Dendritic cell treated with granulocyte-macrophage colony-stimulating factor and Interleukin-4, amounts not matched to agents 40 ng/mL and 50 ng/mL, for 4 days (primary cell): ENCODE data around the gene CLCN4.

Source experiments
- H3K27ac Mint-ChIP-seq: one replicate; pipeline ENCODE4 v1.8.0; 2022; ENCODE audit warnings: mild to moderate bottlenecking, mixed read lengths
- H3K27me3 Mint-ChIP-seq: one replicate; pipeline ENCODE4 v1.8.0; 2022; ENCODE audit warnings: mild to moderate bottlenecking, mixed read lengths
- H3K36me3 Mint-ChIP-seq: one replicate; pipeline ENCODE4 v1.8.0; 2022; ENCODE audit warnings: low read depth, mixed read lengths
- H3K4me1 Mint-ChIP-seq: one replicate; pipeline ENCODE4 v1.8.0; 2022; ENCODE audit warnings: low read depth, mixed read lengths
- H3K4me3 Mint-ChIP-seq: one replicate; pipeline ENCODE4 v1.8.0; 2022; ENCODE audit warnings: mild to moderate bottlenecking, moderate library complexity, mixed read lengths
- H3K9me3 Mint-ChIP-seq: one replicate; pipeline ENCODE4 v1.8.0; 2022; ENCODE audit warnings: mixed read lengths
- intact Hi-C: fragments of 100-400 bp; cut with micrococcal nuclease; formaldehyde crosslinking; loops from one replicate; pipeline ENCODE4 v1.15.0; 2022

CLCN4 gene

GRCh38 chrX:10120331-10120730 is 36.4 kb upstream of the CLCN4 start:
- H3K4me1 Mint-ChIP-seq, result peaks cover 54% of the 10 kb centered on the region
- peak overlapping the region; percentile 68 for H3K27ac Mint-ChIP-seq
- intact Hi-C loops, result loop anchor here (5.0 kb wide), 1 partner anchor 47 kb away; no protein-coding TSS in a partner anchor
- no peak overlapping the region for H3K4me3 Mint-ChIP-seq
- peaks cover 40% of the 10 kb centered on the region for H3K36me3 Mint-ChIP-seq
- H3K27me3 Mint-ChIP-seq, result peaks cover 7% of the 10 kb centered on the region
- no peaks in the 10 kb centered on the region for H3K9me3 Mint-ChIP-seq

GRCh38 chrX:10120828-10121227 is 35.9 kb upstream of the CLCN4 start:
- peaks cover 54% of the 10 kb centered on the region for H3K4me1 Mint-ChIP-seq
- peaks cover 45% of the 10 kb centered on the region for H3K36me3 Mint-ChIP-seq
- H3K9me3 Mint-ChIP-seq, result no peaks in the 10 kb centered on the region
- H3K27ac Mint-ChIP-seq, result peak overlapping the region; percentile 68
- intact Hi-C loops, result loop anchor here (5.0 kb wide), 1 partner anchor 46 kb away; no protein-coding TSS in a partner anchor
- no peak overlapping the region for H3K4me3 Mint-ChIP-seq
- H3K27me3 Mint-ChIP-seq, result peaks cover 7% of the 10 kb centered on the region

GRCh38 chrX:10121787-10122186 is 35.0 kb upstream of the CLCN4 start:
- H3K4me1 Mint-ChIP-seq, result peaks cover 54% of the 10 kb centered on the region
- H3K27ac Mint-ChIP-seq, result peak overlapping the region; percentile 68
- peaks cover 51% of the 10 kb centered on the region for H3K36me3 Mint-ChIP-seq
- H3K27me3 Mint-ChIP-seq, result peaks cover 9% of the 10 kb centered on the region
- intact Hi-C loops, result loop anchor here (5.0 kb wide), 1 partner anchor 46 kb away; no protein-coding TSS in a partner anchor
- H3K9me3 Mint-ChIP-seq, result no peaks in the 10 kb centered on the region
- H3K4me3 Mint-ChIP-seq, result peak overlapping the region; percentile 27

DNA sequence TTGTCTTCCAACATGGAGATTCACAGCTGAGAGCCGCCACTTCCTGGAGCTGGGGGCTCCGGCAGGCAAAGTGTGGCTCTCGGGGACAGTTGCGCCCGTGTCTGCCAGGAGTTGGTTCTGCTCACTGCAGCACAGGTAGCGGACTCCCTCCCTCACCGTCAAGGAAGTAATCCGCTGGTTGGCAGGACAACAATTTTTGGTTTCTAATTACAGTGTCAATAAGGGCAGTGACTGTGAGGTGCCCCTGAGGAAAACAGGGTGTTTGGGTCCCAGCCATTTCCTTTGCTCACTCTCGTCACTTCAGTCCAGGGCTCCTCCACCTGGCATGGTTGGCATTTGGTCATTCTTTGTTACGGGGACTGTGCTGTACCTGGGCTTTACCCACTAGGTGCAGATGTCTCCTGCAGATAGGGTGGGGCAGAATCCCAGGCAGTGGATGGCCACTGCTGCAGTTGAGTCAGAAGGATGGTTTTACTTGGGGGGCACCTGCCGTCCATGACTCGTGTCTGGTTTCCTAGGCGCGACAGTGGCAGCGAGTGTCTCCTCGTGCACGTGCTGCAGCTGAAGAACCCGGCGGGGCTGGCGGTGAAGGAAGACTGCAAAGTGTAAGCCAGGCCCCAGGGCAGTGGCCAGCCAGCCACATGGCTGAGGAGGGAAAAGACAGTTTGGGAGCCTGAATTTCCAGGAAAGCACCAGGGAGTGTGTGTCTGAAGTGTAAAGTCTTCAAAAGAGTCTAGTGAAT is 32.1 kb upstream of the CLCN4 start:
- peaks cover 71% of the 10 kb centered on the region for H3K36me3 Mint-ChIP-seq
- H3K4me1 Mint-ChIP-seq, result peaks cover 32% of the 10 kb centered on the region
- no peaks in the 10 kb centered on the region for H3K9me3 Mint-ChIP-seq
- H3K4me3 Mint-ChIP-seq, result no peak overlapping the region
- intact Hi-C loops, result loop anchor here (5.0 kb wide), 1 partner anchor 43 kb away; no protein-coding TSS in a partner anchor
- H3K27me3 Mint-ChIP-seq, result peaks cover 9% of the 10 kb centered on the region
- H3K27ac Mint-ChIP-seq, result no peak overlapping the region

DNA sequence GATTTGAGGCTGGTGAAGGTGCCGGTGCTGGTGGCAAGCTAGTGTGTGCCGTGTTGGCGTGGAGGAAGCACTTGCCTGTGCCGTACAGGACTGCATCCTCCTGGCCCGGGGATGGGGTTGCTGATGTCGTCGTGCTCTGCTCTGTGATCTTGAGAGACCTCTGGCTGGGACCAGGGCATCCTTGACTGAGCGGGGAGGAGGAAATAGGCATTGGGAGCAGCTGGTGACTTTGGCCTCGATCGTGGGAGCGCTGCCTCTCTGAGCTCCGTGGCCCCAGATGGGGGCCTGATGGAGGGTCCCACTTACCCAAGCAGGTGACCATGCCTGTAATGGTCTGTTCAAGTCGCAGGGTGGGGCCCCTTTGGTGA is 31.5 kb upstream of the CLCN4 start:
- Mint-ChIP-seq H3K36me3 (peaks cover 76% of the 10 kb centered on the region), H3K27ac (no peak overlapping the region), H3K27me3 (peaks cover 9% of the 10 kb centered on the region), H3K4me1 (peaks cover 35% of the 10 kb centered on the region), H3K9me3 (no peaks in the 10 kb centered on the region), H3K4me3 (no peak overlapping the region)
- intact Hi-C loops, result no loop called here

- Mint-ChIP-seq H3K36me3 (peaks cover 72% of the 10 kb centered on the region), H3K27me3 (peaks cover 9% of the 10 kb centered on the region), H3K4me1 (peaks cover 34% of the 10 kb centered on the region), H3K4me3 (no peak overlapping the region), H3K9me3 (no peaks in the 10 kb centered on the region), H3K27ac (no peak overlapping the region)
- intact Hi-C loops, result no loop called here
Measured at GRCh38 chrX:10126044-10126443, 30.7 kb upstream of the CLCN4 start.

- Mint-ChIP-seq H3K27ac (no peak overlapping the region), H3K9me3 (no peaks in the 10 kb centered on the region), H3K36me3 (peaks cover 75% of the 10 kb centered on the region), H3K27me3 (peaks cover 9% of the 10 kb centered on the region), H3K4me1 (peaks cover 26% of the 10 kb centered on the region), H3K4me3 (no peak overlapping the region)
- intact Hi-C loops, result no loop called here
Measured at GRCh38 chrX:10126834-10127233, 29.9 kb upstream of the CLCN4 start.

DNA sequence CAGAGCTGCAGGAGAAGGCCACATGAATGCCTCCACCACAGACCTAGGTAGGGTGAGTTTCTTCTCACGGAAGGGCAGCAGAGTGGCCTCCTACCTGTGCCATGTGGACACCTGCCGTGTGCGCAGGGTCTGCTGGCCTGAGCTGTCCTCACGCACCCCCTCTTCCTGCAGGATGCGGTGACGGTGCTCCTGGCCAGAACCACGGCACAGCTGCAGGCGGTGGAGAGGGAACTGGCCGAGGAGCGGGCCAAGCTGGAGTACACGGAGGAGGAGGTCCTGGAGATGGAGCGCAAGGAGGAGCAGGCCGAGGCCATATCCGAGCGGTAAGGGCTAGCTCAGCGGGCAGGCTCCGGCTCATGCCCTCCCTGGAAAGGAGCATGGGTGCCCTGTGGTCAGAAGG is 28.4 kb upstream of the CLCN4 start:
- peaks cover 87% of the 10 kb centered on the region for H3K36me3 Mint-ChIP-seq
- H3K9me3 Mint-ChIP-seq, result no peaks in the 10 kb centered on the region
- intact Hi-C loops, result no loop called here
- no peak overlapping the region for H3K4me3 Mint-ChIP-seq
- peaks cover 13% of the 10 kb centered on the region for H3K4me1 Mint-ChIP-seq
- H3K27ac Mint-ChIP-seq, result no peak overlapping the region
- H3K27me3 Mint-ChIP-seq, result peaks cover 9% of the 10 kb centered on the region

GRCh38 chrX:10129229-10129628 is 27.5 kb upstream of the CLCN4 start:
- H3K4me3 Mint-ChIP-seq, result no peak overlapping the region
- H3K36me3 Mint-ChIP-seq, result peaks cover 90% of the 10 kb centered on the region
- no peaks in the 10 kb centered on the region for H3K9me3 Mint-ChIP-seq
- intact Hi-C loops, result no loop called here
- H3K27me3 Mint-ChIP-seq, result peaks cover 9% of the 10 kb centered on the region
- no peak overlapping the region for H3K27ac Mint-ChIP-seq
- peaks cover 20% of the 10 kb centered on the region for H3K4me1 Mint-ChIP-seq

DNA sequence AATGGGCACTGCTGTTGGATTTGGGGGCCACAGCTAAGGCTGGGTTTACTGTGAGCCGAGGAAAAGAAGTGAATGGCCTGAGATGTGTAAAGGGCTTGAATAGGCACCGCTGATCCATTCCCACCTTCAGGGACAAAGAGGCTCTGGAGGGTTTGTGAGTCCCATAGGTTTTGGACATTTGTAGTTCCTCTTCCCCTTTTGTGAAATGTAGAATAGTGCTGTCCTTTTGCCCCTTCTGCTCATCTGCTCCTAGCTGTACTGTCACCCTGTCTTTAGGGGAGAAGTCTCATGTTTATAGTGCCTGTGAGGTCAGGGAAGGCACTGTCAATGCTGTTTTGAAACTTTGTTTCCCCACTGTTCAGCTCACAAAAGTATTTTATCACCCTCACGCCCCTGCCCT is 26.4 kb upstream of the CLCN4 start:
- peaks cover 27% of the 10 kb centered on the region for H3K4me1 Mint-ChIP-seq
- no peak overlapping the region for H3K27ac Mint-ChIP-seq
- H3K9me3 Mint-ChIP-seq, result no peaks in the 10 kb centered on the region
- no peak overlapping the region for H3K4me3 Mint-ChIP-seq
- H3K27me3 Mint-ChIP-seq, result peaks cover 2% of the 10 kb centered on the region
- H3K36me3 Mint-ChIP-seq, result peaks cover 90% of the 10 kb centered on the region
- intact Hi-C loops, result no loop called here

GRCh38 chrX:10133980-10134676 is 22.6 kb upstream of the CLCN4 start:
- Mint-ChIP-seq H3K9me3 (no peaks in the 10 kb centered on the region), H3K36me3 (peaks cover 84% of the 10 kb centered on the region), H3K4me3 (no peak overlapping the region), H3K27ac (peak overlapping the region; percentile 25), H3K27me3 (no peaks in the 10 kb centered on the region), H3K4me1 (peaks cover 27% of the 10 kb centered on the region)
- intact Hi-C loops, result no loop called here

DNA sequence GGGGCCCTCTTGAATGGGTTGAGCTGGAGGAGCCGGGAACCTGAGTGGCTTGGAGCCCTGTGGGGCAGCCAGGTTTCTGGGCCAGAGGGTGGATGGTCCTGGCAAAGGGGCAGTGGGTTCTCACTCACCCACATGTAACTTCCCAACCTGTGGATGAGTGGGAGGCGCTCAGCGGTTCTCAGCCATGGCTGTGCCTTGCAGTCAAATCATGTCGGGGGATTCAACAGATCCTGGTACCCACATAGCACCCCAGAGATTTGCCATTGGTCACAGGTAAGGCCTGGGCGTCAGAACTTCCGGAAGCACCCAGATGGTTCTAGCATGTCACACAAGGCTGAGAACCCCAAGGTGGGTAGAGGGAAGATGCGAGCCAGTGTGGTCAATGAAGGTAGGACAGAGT is 21.9 kb upstream of the CLCN4 start:
- Mint-ChIP-seq H3K4me3 (no peak overlapping the region), H3K36me3 (peaks cover 84% of the 10 kb centered on the region), H3K9me3 (no peaks in the 10 kb centered on the region), H3K4me1 (peaks cover 24% of the 10 kb centered on the region), H3K27me3 (no peaks in the 10 kb centered on the region), H3K27ac (peak overlapping the region; percentile 25)
- intact Hi-C loops, result no loop called here

- intact Hi-C loops, result no loop called here
- no peaks in the 10 kb centered on the region for H3K9me3 Mint-ChIP-seq
- no peak overlapping the region for H3K4me3 Mint-ChIP-seq
- H3K36me3 Mint-ChIP-seq, result peaks cover 87% of the 10 kb centered on the region
- no peak overlapping the region for H3K27ac Mint-ChIP-seq
- H3K4me1 Mint-ChIP-seq, result peaks cover 15% of the 10 kb centered on the region
- no peaks in the 10 kb centered on the region for H3K27me3 Mint-ChIP-seq
Measured at GRCh38 chrX:10135561-10136399, 21.0 kb upstream of the CLCN4 start.

- Mint-ChIP-seq H3K4me3 (no peak overlapping the region), H3K36me3 (peaks cover 89% of the 10 kb centered on the region), H3K4me1 (peaks cover 26% of the 10 kb centered on the region), H3K9me3 (no peaks in the 10 kb centered on the region), H3K27ac (no peak overlapping the region), H3K27me3 (no peaks in the 10 kb centered on the region)
- intact Hi-C loops, result no loop called here
Measured at GRCh38 chrX:10138726-10139125, 18.0 kb upstream of the CLCN4 start.
